ENCODE results near the gene ELOVL7. TPM values are rescaled to one million over a fixed set of nuclear protein-coding genes. Genes with fewer than 3 reads are reported as not detected.
"Not testable (repeated sequence)": the region's sequence is repeated elsewhere in the genome, so short reads cannot be mapped to it uniquely, and the experiment has no call there.

ELOVL7 gene
- total RNA-seq, 1 experiment from 2014 or later: 2.9 TPM

DNA sequence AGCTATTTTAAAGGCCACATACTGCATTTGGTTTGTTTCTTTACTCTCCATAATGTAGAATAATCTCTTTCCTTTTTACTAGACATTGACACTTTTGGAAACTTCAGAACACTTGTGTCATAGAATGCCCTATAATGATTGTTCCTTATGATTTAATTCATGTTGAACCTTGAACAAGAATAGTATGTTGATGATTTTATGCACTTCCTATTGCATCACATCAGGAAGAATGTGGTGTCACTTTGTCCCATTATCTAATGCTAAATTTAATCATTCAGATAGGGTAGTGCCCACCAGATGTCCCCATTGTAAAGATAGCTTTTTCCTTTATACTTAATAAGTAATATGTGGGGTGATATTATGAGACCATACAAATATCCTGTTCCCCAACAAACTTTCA lies 124.7 kb downstream of the ELOVL7 start:
- no peak overlapping the region for H3K4me3 ChIP-seq (ENCODE audit: low read depth in 2 of 2, low read length in 2 of 2)
- in situ Hi-C loops (cut with HindIII; ENCODE audit: low pct_unique_long_range_greater_than_20kb, low sequenced_read_pairs) (no loop called here), intact Hi-C loops (cut with micrococcal nuclease; ENCODE audit: unreplicated experiment) (no loop called here)
- DNase-seq (ENCODE audit: low read depth, low spot score): no peak
- TF ChIP-seq SIN3A (IDR thresholded peaks at IDR 0.05; ENCODE audit: borderline replicate concordance, insufficient read depth, low read depth, low read length) (no peak), REST (IDR thresholded peaks at IDR 0.05; ENCODE audit: insufficient read depth in 1 of 2, low read depth in 2 of 2, low read length in 1 of 2) (no peak), TCF7L2 (IDR thresholded peaks at IDR 0.05; ENCODE audit: low read depth, low read length) (no peak), POLR2AphosphoS5 (IDR thresholded peaks at IDR 0.05; ENCODE audit: low read depth, low read length) (no peak), CTCF (IDR thresholded peaks at IDR 0.05) (no peak)
- no TSS peak for BruUV-seq (replicated peaks)
- no peaks in the 10 kb centered on the region for H3K36me3 ChIP-seq (ENCODE audit: control insufficient read depth, insufficient read depth, low read length)
- CTCF ChIA-PET: no interaction called here
- POLR2A ChIA-PET: no interaction called here
- no peaks in the 10 kb centered on the region for H3K4me1 ChIP-seq (ENCODE audit: control insufficient read depth, insufficient read depth, low read length)
- no peak for ATAC-seq
- H3K27me3 ChIP-seq (ENCODE audit: control insufficient read depth, insufficient read depth, low read length): peaks cover 3% of the 10 kb centered on the region; the same call in 1 of the 2 replicates
- no peaks in the 10 kb centered on the region for H3K9me3 ChIP-seq (ENCODE audit: control insufficient read depth, insufficient read depth, low read depth, low read length)
- no peak overlapping the region for H3K27ac ChIP-seq (ENCODE audit: low read length)

GRCh38 chr5:60718166-60718892 lies 125.7 kb downstream of the ELOVL7 start:
- Histone ChIP-seq H3K36me3 (ENCODE audit: control insufficient read depth, insufficient read depth, low read length) (no peaks in the 10 kb centered on the region), H3K4me3 (ENCODE audit: low read depth in 2 of 2, low read length in 2 of 2) (no peak overlapping the region), H3K27me3 (ENCODE audit: control insufficient read depth, insufficient read depth, low read length) (peaks cover 3% of the 10 kb centered on the region; the same call in 1 of the 2 replicates), H3K27ac (ENCODE audit: low read length) (no peak overlapping the region), H3K9me3 (ENCODE audit: control insufficient read depth, insufficient read depth, low read depth, low read length) (no peaks in the 10 kb centered on the region), H3K4me1 (ENCODE audit: control insufficient read depth, insufficient read depth, low read length) (no peaks in the 10 kb centered on the region)
- ChIA-PET CTCF (no interaction called here), POLR2A (no interaction called here)
- intact Hi-C loops (cut with micrococcal nuclease; ENCODE audit: unreplicated experiment): no loop called here
- no TSS peak for BruUV-seq (replicated peaks)
- no peak for TF ChIP-seq POLR2AphosphoS5 (IDR thresholded peaks at IDR 0.05; ENCODE audit: low read depth, low read length)
- TF ChIP-seq TCF7L2 (IDR thresholded peaks at IDR 0.05; ENCODE audit: low read depth, low read length): no peak
- TF ChIP-seq SIN3A (IDR thresholded peaks at IDR 0.05; ENCODE audit: borderline replicate concordance, insufficient read depth, low read depth, low read length): no peak
- TF ChIP-seq REST (IDR thresholded peaks at IDR 0.05; ENCODE audit: insufficient read depth in 1 of 2, low read depth in 2 of 2, low read length in 1 of 2): no peak
- in situ Hi-C loops (cut with HindIII; ENCODE audit: low pct_unique_long_range_greater_than_20kb, low sequenced_read_pairs): no loop called here
- DNase-seq (ENCODE audit: low read depth, low spot score) (no peak), ATAC-seq (no peak)

- BruUV-seq (replicated peaks); H3K4me3 ChIP-seq (ENCODE audit: low read depth in 2 of 2, low read length in 2 of 2); H3K27ac ChIP-seq (ENCODE audit: low read length); CTCF ChIA-PET; POLR2A ChIA-PET; ATAC-seq; H3K4me1 ChIP-seq (ENCODE audit: control insufficient read depth, insufficient read depth, low read length); H3K36me3 ChIP-seq (ENCODE audit: control insufficient read depth, insufficient read depth, low read length); H3K27me3 ChIP-seq (ENCODE audit: control insufficient read depth, insufficient read depth, low read length); intact Hi-C loops (cut with micrococcal nuclease; ENCODE audit: unreplicated experiment); in situ Hi-C loops (cut with HindIII; ENCODE audit: low pct_unique_long_range_greater_than_20kb, low sequenced_read_pairs); H3K9me3 ChIP-seq (ENCODE audit: control insufficient read depth, insufficient read depth, low read depth, low read length); DNase-seq (ENCODE audit: low read depth, low spot score): not testable (repeated sequence)
Observed at GRCh38 chr5:60715201-60715928, 128.7 kb downstream of the ELOVL7 start.
